Neuronal stem cell (in vitro differentiated cells): ENCODE results near the gene BCL6.

ENCODE experiments used
- DNase-seq: peaks from one replicate; pipeline ENCODE4 v3.0.0-alpha.2; 2013; ENCODE audit warnings: low spot score
- H2AFZ ChIP-seq: one replicate; pipeline ENCODE4 v1.6.1; 2013; ENCODE audit warnings: mild to moderate bottlenecking, low read length, inconsistent platforms
- H2AK5ac ChIP-seq: 2 replicates; pipeline ENCODE4 v1.6.1; 2013; ENCODE audit warnings: low read depth, mild to moderate bottlenecking, inconsistent platforms, low read length, moderate library complexity, mixed read lengths
- H2BK120ac ChIP-seq: 2 replicates; pipeline ENCODE4 v1.6.1; 2013; ENCODE audit warnings: low read depth, mild to moderate bottlenecking, inconsistent platforms, low read length, moderate library complexity, mixed read lengths
- H2BK12ac ChIP-seq: one replicate; pipeline ENCODE4 v1.6.1; 2013; ENCODE audit warnings: low read length, inconsistent platforms
- H2BK15ac ChIP-seq: 2 replicates; pipeline ENCODE4 v1.6.1; 2013; ENCODE audit warnings: mild to moderate bottlenecking, low read length, inconsistent platforms, mixed read lengths
- H2BK5ac ChIP-seq: one replicate; pipeline ENCODE4 v1.6.1; 2013; ENCODE audit warnings: inconsistent platforms, mild to moderate bottlenecking, low read length, moderate library complexity
- H3K14ac ChIP-seq: one replicate; pipeline ENCODE4 v1.6.1; 2013; ENCODE audit warnings: low read length, inconsistent platforms
- H3K18ac ChIP-seq: 2 replicates; pipeline ENCODE4 v1.6.1; 2013; ENCODE audit warnings: low read length, inconsistent platforms
- H3K23ac ChIP-seq: 2 replicates; pipeline ENCODE4 v1.6.1; 2013; ENCODE audit warnings: low read depth, mild to moderate bottlenecking, mixed read lengths, low read length, inconsistent platforms; ENCODE audit not compliant: poor library complexity
- H3K27ac ChIP-seq: replicated peaks from 3 replicates; pipeline ENCODE4 v1.5.1; 2013; ENCODE audit warnings: low read length, inconsistent platforms
- H3K27me3 ChIP-seq, 3 experiments: 2 replicates each; pipeline ENCODE4 v1.6.1; 2013; ENCODE audit warnings: low read length in 3 of 3, mild to moderate bottlenecking in 2 of 3, inconsistent platforms in 1 of 3, low read depth in 1 of 3, mixed read lengths in 1 of 3, moderate library complexity in 1 of 3; ENCODE audit not compliant: control insufficient read depth in 3 of 3, insufficient read depth in 3 of 3
- H3K36me3 ChIP-seq, 2 donors: replicated peaks in 1 of 2; 2 replicates each; pipeline ENCODE4 v1.6.1; 2013; ENCODE audit warnings: low read length in 2 of 2; ENCODE audit not compliant: control insufficient read depth in 2 of 2, insufficient read depth in 2 of 2
- H3K4ac ChIP-seq: 2 replicates; pipeline ENCODE4 v1.6.1; 2013; ENCODE audit warnings: inconsistent platforms, mild to moderate bottlenecking, low read length, moderate library complexity
- H3K4me1 ChIP-seq, 2 donors: 1 replicate in 1 of 2; 2 replicates in 1 of 2; pipeline ENCODE4 v1.6.1; 2013; ENCODE audit warnings: low read length in 2 of 2, low read depth in 1 of 2; ENCODE audit not compliant: control insufficient read depth in 2 of 2, insufficient read depth in 1 of 2
- H3K4me2 ChIP-seq: one replicate; pipeline ENCODE4 v1.6.1; 2013; ENCODE audit warnings: mild to moderate bottlenecking, low read length, inconsistent platforms; ENCODE audit not compliant: insufficient read depth, poor library complexity, severe bottlenecking
- H3K4me3 ChIP-seq, 2 donors: 2 replicates each; pipeline ENCODE4 v1.5.1; 2013; ENCODE audit warnings: low read length in 2 of 2, mild to moderate bottlenecking in 2 of 2, inconsistent platforms in 1 of 2, moderate library complexity in 1 of 2
- H3K79me1 ChIP-seq: one replicate; pipeline ENCODE4 v1.6.1; 2013; ENCODE audit warnings: low read depth, mild to moderate bottlenecking, inconsistent platforms, low read length, moderate library complexity
- H3K9ac ChIP-seq: one replicate; pipeline ENCODE4 v1.6.1; 2013; ENCODE audit warnings: mild to moderate bottlenecking, low read depth, low read length, inconsistent platforms; ENCODE audit not compliant: poor library complexity
- H3K9me3 ChIP-seq, 2 donors: replicated peaks in 1 of 2; 2 replicates each; pipeline versions ENCODE3 to v1.6.1; 2013; ENCODE audit warnings: low read length in 2 of 2, mild to moderate bottlenecking in 2 of 2, inconsistent platforms in 1 of 2, low read depth in 1 of 2, mixed read lengths in 1 of 2, moderate library complexity in 1 of 2; ENCODE audit not compliant: control insufficient read depth in 2 of 2, insufficient read depth in 1 of 2
- H4K8ac ChIP-seq: one replicate; pipeline ENCODE4 v1.6.1; 2013; ENCODE audit warnings: low read depth, mild to moderate bottlenecking, inconsistent platforms, low read length, moderate library complexity
- H4K91ac ChIP-seq: one replicate; pipeline ENCODE4 v1.6.1; 2013; ENCODE audit warnings: low read length, low read depth, mild to moderate bottlenecking, inconsistent platforms; ENCODE audit not compliant: poor library complexity
- WGBS, 2 donors: extraction: QIAGEN DNeasy Blood & Tissue Kit; methylation state at CpG; one replicate each; pipeline ENCODE4 v1.1.7; 2013; ENCODE audit warnings: missing lambda C conversion rate in 2 of 2, mixed read lengths in 1 of 2; ENCODE audit not compliant: insufficient read length in 2 of 2, insufficient replicate concordance in 1 of 2; ENCODE audit errors: extremely low coverage in 2 of 2; 5-methylcytosine and 5-hydroxymethylcytosine counted together

Gene BCL6

DNA sequence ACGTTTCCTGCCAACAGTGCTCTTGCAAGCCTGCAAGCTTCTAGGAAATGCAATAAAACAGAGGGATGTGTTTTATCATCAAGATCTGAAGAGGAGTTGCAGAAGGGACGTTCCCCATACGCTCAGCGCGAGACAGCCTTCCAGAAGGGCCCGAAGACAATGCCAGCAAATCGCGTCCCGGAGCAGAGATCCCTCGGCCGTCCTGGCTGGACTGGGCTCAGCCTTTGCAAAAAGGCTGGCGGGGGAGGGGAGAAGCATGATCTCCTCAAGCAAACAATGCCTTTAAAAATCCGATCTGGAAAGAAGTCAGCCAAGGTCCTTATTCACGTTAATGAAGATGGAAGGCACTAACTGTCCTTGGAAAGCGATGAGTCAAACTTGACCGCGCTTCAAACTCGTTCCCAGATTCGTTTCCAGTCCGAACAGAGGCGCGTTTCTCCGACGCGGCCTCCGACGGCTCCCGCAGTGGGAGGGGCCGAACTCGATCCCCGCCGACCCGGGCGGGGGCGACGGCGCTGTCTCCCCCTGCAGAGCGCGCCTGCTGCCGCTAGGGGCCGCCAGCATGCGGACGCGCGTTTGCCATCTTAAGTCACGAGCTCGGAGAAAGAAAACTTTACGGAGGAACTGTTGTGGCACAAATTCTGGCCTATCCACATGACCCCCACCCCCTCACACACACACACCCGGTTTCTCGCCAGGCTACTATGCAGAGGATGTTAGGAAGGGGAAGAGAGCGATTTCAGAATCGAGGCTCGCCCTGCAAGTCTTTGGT, 5.5 kb downstream of the BCL6 start:
- peak overlapping the region; percentile 74 for H3K18ac ChIP-seq
- WGBS, 2 donors = no CpG with 5 or more reads among the region's 53 CpGs
- peak overlapping the region; percentile 81 for H2AFZ ChIP-seq
- no peaks in the 10 kb centered on the region for H3K79me1 ChIP-seq
- peaks cover 11 to 14% of the 10 kb centered on the region in 2 donors for H3K4me1 ChIP-seq
- H3K27ac ChIP-seq = no peak overlapping the region
- H3K36me3 ChIP-seq = no peaks in the 10 kb centered on the region
- peak overlapping the region; percentile 96 for H3K4me2 ChIP-seq
- no peak overlapping the region for H2BK5ac ChIP-seq
- peak overlapping the region; percentile 54 to 62 for H3K4me3 ChIP-seq
- peak overlapping the region; percentile 21 for H3K23ac ChIP-seq
- H3K4ac ChIP-seq = no peak overlapping the region
- no peak overlapping the region for H2BK15ac ChIP-seq
- peaks cover 0 to 8% (median 0%) of the 10 kb centered on the region in 3 experiments for H3K27me3 ChIP-seq
- peak; percentile 83 for DNase-seq
- no peak overlapping the region for H2BK120ac ChIP-seq
- H3K14ac ChIP-seq = no peak overlapping the region
- H3K9ac ChIP-seq = peak overlapping the region; percentile 65
- no peak overlapping the region for H4K8ac ChIP-seq
- no peaks in the 10 kb centered on the region for H3K9me3 ChIP-seq
- no peak overlapping the region for H2AK5ac ChIP-seq
- no peak overlapping the region for H2BK12ac ChIP-seq
- no peak overlapping the region for H4K91ac ChIP-seq

DNA sequence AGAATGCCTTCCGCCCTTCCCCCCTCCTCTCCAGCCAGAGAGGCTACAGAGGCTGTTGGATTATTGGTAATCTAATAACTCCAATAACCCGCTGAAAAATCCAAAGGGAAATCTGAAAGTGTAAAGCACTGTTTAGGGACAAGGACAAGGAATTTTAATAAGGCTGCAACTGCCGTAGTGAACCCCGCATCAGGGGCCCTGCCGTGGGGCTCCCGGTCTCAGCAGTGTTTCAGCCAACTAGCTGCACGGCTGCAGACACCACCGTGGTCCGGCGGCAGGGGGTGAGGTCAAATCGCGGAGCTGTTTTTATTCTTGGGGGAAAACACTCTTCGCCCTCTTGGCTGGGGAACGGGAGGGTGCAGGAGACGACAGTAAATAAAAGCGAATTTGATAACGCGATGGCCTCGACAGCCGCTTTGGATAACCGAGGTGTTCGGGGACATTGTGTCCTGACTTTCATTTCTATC, 6.1 kb downstream of the BCL6 start:
- H4K8ac ChIP-seq = no peak overlapping the region
- H2AK5ac ChIP-seq = no peak overlapping the region
- peak; percentile 49 for DNase-seq
- H3K18ac ChIP-seq = peak overlapping the region; percentile 16
- H2BK15ac ChIP-seq = no peak overlapping the region
- peak overlapping the region; percentile 96 for H3K4me2 ChIP-seq
- H3K9ac ChIP-seq = peak overlapping the region; percentile 25
- no peaks in the 10 kb centered on the region for H3K9me3 ChIP-seq
- H2AFZ ChIP-seq = peak overlapping the region; percentile 81
- no peaks in the 10 kb centered on the region for H3K79me1 ChIP-seq
- no peak overlapping the region for H2BK12ac ChIP-seq
- no peak overlapping the region for H2BK120ac ChIP-seq
- peak overlapping the region; percentile 54 to 62 for H3K4me3 ChIP-seq
- H3K4ac ChIP-seq = no peak overlapping the region
- no peak overlapping the region for H3K14ac ChIP-seq
- no peak overlapping the region for H2BK5ac ChIP-seq
- no CpG with 5 or more reads among the region's 22 CpGs for WGBS, 2 donors
- H3K27me3 ChIP-seq = peaks cover 0 to 8% (median 0%) of the 10 kb centered on the region in 3 experiments
- H3K27ac ChIP-seq = no peak overlapping the region
- no peak overlapping the region for H3K23ac ChIP-seq
- H3K4me1 ChIP-seq = peaks cover 11 to 14% of the 10 kb centered on the region in 2 donors
- H4K91ac ChIP-seq = no peak overlapping the region
- H3K36me3 ChIP-seq = peaks cover 0 to 2% of the 10 kb centered on the region in 2 donors

DNA sequence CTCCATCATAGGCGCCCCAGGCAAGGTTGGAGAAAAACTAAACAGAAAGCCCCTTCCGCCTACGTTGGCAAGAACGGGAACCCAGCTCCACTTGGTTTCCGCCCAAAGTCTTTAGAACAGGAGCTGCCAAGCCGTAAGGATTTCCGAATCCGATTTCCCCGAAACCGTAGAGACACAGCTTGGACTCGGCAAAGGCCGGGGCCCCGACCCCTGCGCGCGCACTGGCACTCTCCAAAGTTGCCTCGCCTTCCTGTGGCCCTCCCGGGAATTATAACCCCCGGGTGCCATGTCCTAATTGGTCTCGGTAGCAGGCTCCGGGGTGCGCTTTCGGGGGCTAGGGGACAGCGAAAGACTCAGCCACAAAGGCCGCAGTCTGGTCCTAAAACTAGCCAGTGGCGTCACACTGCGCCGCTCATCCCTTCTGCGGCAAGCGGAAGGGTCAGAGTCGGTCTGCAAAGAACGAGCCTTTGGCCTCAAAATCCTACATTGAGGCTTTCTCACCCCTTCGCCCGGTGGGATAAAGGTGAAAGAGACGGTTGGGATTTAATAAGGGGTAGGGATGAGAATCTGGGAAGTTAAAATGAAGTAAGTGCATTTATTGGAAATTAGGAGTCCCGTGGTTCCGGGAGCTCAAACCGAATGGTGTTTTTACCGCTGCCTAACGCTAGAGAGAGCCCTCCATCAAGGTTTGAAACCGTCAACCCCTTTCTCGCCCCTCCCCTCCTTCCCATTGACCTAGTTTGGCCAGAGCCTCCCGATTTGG, 6.8 kb downstream of the BCL6 start:
- Histone ChIP-seq H3K14ac (no peak overlapping the region), H3K9me3 (no peaks in the 10 kb centered on the region), H2AFZ (peak overlapping the region; percentile 88), H3K27ac (peak overlapping the region; percentile 35), H2BK5ac (no peak overlapping the region), H2BK120ac (no peak overlapping the region), H3K27me3 (peaks cover 0 to 8% (median 0%) of the 10 kb centered on the region in 3 experiments), H3K4me1 (peaks cover 11 to 14% of the 10 kb centered on the region in 2 donors), H4K91ac (no peak overlapping the region), H2AK5ac (no peak overlapping the region), H3K36me3 (peaks cover 3% of the 10 kb centered on the region in 2 donors), H2BK15ac (no peak overlapping the region), H3K9ac (no peak overlapping the region), H3K79me1 (no peaks in the 10 kb centered on the region), H3K23ac (no peak overlapping the region), H3K18ac (peak overlapping the region; percentile 88), H3K4me3 (peak overlapping the region; percentile 54 to 78), H3K4ac (no peak overlapping the region), H4K8ac (no peak overlapping the region), H2BK12ac (no peak overlapping the region), H3K4me2 (peak overlapping the region; percentile 96)
- WGBS, 2 donors = no CpG with 5 or more reads among the region's 43 CpGs
- peak; percentile 88 for DNase-seq

DNA sequence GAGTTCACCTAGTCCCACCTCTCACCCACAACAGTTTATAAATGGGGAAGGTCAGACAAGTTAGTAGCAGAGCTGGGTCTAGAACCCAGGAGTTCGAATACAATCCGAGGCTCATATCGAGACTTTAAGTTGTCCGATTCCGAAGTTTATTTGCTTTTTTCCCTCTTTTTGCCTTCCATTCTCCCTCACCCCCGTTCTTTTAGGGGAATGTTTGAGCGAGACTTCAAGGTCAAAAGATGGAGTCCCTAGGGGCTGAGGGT, 7.3 kb downstream of the BCL6 start:
- Histone ChIP-seq H3K27ac (no peak overlapping the region), H3K4me2 (peak overlapping the region; percentile 96), H2BK5ac (no peak overlapping the region), H2BK120ac (no peak overlapping the region), H2BK12ac (no peak overlapping the region), H3K36me3 (peaks cover 6 to 7% of the 10 kb centered on the region in 2 donors), H2AK5ac (no peak overlapping the region), H3K4me1 (peaks cover 11 to 14% of the 10 kb centered on the region in 2 donors), H3K4ac (no peak overlapping the region), H3K9me3 (no peaks in the 10 kb centered on the region), H3K23ac (no peak overlapping the region), H3K79me1 (no peaks in the 10 kb centered on the region), H4K91ac (no peak overlapping the region), H3K27me3 (peaks cover 0 to 8% (median 0%) of the 10 kb centered on the region in 3 experiments), H2BK15ac (no peak overlapping the region), H3K14ac (no peak overlapping the region), H3K9ac (no peak overlapping the region), H2AFZ (peak overlapping the region; percentile 88), H4K8ac (no peak overlapping the region), H3K4me3 (peak overlapping the region; percentile 54 to 78), H3K18ac (no peak overlapping the region)
- no peak for DNase-seq
- WGBS, 2 donors = no CpG with 5 or more reads among the region's 7 CpGs
